Suprapubic skin (tissue), 4 donors: ENCODE results near the gene TSHZ1.

Experiments used
- EP300 ChIP-seq: sonication (generic); formaldehyde crosslinking; IDR thresholded peaks from one replicate; pipeline ENCODE4 v1.6.1; 2017; ENCODE audit warnings: antibody characterized with exemption
- POLR2A ChIP-seq, 2 donors: fragments of 450-650 bp; IDR thresholded peaks; one replicate each; pipeline ENCODE4 v1.6.1; 2017; ENCODE audit warnings: antibody characterized with exemption in 2 of 2, mild to moderate bottlenecking in 2 of 2, moderate library complexity in 2 of 2
- POLR2AphosphoS5 ChIP-seq, 3 donors: sonication (generic); formaldehyde crosslinking; IDR thresholded peaks; one replicate each; pipeline ENCODE4 v1.6.1; 2017; ENCODE audit warnings: antibody characterized with exemption in 3 of 3
- TF ChIP-seq, protein P1 (sequence below), 2 donors: fragments of 200-600 bp in 1 of 2; fragments of 450-650 bp in 1 of 2; sonication (generic) in 1 of 2; IDR thresholded peaks; one replicate each; pipeline ENCODE4 v1.5.1; 2016 to 2019; ENCODE audit warnings: antibody characterized with exemption in 2 of 2, mild to moderate bottlenecking in 1 of 2, moderate library complexity in 1 of 2

DNA sequence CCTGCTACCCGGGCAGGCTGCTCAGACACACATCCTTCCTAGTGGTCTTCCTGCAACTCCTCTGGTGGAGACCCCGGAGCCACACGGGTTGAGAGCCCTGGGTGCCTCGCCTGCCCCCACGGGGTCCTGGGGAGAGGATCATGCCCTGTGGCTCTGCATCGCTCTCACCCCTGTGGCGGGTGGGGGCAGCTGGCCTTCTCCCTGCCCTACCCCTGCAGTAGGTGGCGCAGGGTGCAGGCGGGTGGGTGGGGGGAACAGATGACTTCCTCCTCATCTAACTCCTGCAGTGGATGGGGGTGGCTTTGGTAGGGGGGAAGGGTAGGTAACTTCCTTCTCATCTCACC is 38.5 kb downstream of the TSHZ1 start:
- TF ChIP-seq, protein P1, sequence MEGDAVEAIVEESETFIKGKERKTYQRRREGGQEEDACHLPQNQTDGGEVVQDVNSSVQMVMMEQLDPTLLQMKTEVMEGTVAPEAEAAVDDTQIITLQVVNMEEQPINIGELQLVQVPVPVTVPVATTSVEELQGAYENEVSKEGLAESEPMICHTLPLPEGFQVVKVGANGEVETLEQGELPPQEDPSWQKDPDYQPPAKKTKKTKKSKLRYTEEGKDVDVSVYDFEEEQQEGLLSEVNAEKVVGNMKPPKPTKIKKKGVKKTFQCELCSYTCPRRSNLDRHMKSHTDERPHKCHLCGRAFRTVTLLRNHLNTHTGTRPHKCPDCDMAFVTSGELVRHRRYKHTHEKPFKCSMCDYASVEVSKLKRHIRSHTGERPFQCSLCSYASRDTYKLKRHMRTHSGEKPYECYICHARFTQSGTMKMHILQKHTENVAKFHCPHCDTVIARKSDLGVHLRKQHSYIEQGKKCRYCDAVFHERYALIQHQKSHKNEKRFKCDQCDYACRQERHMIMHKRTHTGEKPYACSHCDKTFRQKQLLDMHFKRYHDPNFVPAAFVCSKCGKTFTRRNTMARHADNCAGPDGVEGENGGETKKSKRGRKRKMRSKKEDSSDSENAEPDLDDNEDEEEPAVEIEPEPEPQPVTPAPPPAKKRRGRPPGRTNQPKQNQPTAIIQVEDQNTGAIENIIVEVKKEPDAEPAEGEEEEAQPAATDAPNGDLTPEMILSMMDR (IDR thresholded peaks at IDR 0.05) = no peak
- no peak for TF ChIP-seq POLR2AphosphoS5 (IDR thresholded peaks at IDR 0.05)
- TF ChIP-seq EP300 = no peak
- TF ChIP-seq POLR2A (IDR thresholded peaks at IDR 0.05) = no peak
